Measurements from ENCODE around the gene ENDOV. TPM values are rescaled to one million over a fixed set of nuclear protein-coding genes. Genes with fewer than 3 reads are reported as not detected.

Gene ENDOV
- polyA plus RNA-seq, 1 experiment = 29.8 TPM

DNA sequence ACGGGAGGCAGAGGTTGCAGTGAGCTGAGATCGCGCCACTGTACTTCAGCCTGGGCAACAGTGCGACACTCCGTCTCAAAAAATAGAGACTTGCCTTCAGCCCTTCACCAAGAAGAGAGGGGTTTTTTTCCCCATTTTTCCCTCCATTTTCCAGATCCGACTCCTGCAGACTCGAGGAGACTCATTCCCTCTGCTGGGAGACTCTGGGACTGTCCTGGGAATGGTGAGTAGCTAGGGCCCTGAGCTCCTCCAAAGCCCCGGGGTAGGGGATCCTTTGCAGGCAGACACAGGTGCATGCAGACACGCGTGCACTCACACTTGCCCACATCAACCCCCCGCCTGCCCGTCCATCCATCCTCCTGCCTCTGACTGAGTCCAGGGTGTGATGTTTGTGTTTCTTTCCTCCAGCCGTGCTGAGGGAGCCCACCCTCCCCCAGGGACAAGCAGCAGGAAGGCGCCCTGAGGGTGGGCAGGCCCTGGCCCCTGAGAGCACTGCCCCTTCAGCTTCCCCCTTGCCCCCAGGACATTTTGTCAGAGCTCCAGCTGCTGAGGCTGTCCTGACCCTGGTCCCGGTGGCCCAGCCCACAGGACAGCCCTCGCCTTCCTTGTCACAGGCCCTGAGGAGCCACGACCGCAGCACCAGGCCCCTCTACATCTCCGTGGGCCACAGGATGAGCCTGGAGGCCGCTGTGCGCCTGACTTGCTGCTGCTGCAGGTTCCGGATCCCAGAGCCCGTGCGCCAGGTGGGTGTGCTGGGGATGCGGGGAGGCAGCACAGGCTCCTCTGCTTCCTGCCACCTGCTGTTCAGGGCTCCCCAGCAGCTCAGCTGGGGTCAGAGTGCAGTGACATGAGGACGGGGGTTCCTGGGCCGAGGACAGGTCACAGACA, 10.2 kb downstream of the ENDOV start:
- CTCF ChIA-PET = interaction anchor here (0.7 to 6.7 kb wide), 3 partner anchors 151 to 556 kb away, joined by 3 to 79 read pairs (median 7); no protein-coding TSS in a partner anchor

DNA sequence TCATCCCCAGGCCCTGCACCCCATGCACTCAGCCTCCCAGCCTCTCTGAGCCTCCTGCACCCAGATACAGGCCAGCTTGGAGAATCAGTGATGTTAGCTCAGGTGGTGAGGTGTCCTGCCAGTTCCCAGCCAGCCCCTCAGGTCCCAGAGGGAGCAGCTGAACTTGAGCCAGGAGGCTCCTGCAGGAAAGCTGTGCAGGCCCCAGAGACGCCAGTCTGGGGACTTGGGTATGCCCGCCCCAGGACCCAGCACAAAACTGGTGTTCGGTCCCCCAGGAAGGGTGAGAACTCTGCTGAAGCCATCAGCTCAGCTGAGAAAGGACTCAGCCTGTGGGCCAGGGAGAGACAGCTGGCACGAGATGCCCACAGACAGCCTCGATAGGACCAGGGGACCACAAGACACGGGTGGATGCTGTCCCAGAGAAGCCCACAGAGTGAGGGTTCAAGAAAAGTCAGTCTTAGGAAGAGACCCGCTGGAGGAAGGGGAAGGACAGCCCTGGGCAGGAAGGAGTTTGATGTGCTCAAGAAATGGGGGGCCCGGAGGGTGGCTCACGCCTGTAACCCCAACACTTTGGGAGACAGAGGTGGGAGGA, 11.0 kb downstream of the ENDOV start:
- ChIA-PET CTCF (interaction anchor here (1.6 to 6.7 kb wide), 3 partner anchors 48 to 555 kb away, joined by 4 to 79 read pairs (median 7); no protein-coding TSS in a partner anchor), POLR2A (interaction anchor here (0.7 kb wide), 1 partner anchor 135 kb away, joined by 3 read pairs; no protein-coding TSS in a partner anchor)
- no peaks in the 10 kb centered on the region for H3K27me3 ChIP-seq (ENCODE audit: control insufficient read depth, insufficient read depth, low read length)
- no peak for DNase-seq (ENCODE audit: low read depth)
- TF ChIP-seq, protein P1, sequence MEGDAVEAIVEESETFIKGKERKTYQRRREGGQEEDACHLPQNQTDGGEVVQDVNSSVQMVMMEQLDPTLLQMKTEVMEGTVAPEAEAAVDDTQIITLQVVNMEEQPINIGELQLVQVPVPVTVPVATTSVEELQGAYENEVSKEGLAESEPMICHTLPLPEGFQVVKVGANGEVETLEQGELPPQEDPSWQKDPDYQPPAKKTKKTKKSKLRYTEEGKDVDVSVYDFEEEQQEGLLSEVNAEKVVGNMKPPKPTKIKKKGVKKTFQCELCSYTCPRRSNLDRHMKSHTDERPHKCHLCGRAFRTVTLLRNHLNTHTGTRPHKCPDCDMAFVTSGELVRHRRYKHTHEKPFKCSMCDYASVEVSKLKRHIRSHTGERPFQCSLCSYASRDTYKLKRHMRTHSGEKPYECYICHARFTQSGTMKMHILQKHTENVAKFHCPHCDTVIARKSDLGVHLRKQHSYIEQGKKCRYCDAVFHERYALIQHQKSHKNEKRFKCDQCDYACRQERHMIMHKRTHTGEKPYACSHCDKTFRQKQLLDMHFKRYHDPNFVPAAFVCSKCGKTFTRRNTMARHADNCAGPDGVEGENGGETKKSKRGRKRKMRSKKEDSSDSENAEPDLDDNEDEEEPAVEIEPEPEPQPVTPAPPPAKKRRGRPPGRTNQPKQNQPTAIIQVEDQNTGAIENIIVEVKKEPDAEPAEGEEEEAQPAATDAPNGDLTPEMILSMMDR (IDR thresholded peaks at IDR 0.05; ENCODE audit: insufficient read depth, low read depth, low read length) = no peak
- H3K4me3 ChIP-seq (ENCODE audit: low read depth, low read length) = no peak overlapping the region
- peaks cover 2% of the 10 kb centered on the region; the same call in 1 of the 2 replicates for H3K36me3 ChIP-seq (ENCODE audit: control insufficient read depth, insufficient read depth, low read length)

More for the DNA sequence above, 10.2 kb downstream of the ENDOV start:
- Histone ChIP-seq H3K36me3 (ENCODE audit: control insufficient read depth, insufficient read depth, low read length) (peaks cover 2% of the 10 kb centered on the region; the same call in 1 of the 2 replicates), H3K27me3 (ENCODE audit: control insufficient read depth, insufficient read depth, low read length) (no peaks in the 10 kb centered on the region), H3K4me3 (ENCODE audit: low read depth, low read length) (no peak overlapping the region)
- POLR2A ChIA-PET = no interaction called here
- TF ChIP-seq, protein P1 (IDR thresholded peaks at IDR 0.05; ENCODE audit: insufficient read depth, low read depth, low read length) = no peak
- DNase-seq (ENCODE audit: low read depth) = no peak

DNA sequence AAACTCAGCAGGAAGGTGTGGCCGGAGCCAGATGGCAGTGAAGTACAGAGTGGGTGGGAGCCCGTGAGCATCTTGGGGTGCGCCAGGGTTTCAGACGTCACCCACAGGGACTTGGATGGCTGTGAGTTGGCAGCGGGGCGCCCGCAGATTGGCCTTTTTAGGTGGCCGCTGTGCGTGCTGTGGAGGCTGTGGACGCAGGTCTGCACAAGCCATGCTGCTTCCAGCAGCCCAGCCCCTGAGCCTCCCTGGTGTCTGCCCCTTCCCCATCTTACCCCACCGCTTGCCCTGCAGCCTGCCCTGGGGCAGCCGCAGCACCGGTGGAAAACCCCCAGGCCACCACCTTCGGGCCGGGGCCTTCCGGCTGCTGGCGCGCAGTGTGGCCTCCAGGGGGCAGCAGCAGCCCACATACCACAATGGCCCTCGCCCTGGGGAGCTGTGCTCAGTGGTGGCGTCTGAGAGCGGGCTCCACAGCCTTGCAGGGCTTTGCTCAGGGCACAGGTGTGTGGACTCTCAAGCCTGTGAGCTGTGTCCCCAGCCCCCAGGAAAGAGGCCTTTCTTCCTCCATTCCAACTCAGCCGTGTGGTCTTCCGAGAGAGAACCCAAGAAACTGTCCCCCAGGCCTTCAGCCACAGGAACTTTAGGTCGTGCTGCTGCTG, 11.8 kb downstream of the ENDOV start:
- Histone ChIP-seq H3K36me3 (ENCODE audit: control insufficient read depth, insufficient read depth, low read length) (peaks cover 2% of the 10 kb centered on the region; the same call in 1 of the 2 replicates), H3K4me3 (ENCODE audit: low read depth, low read length) (no peak overlapping the region), H3K27me3 (ENCODE audit: control insufficient read depth, insufficient read depth, low read length) (no peaks in the 10 kb centered on the region)
- TF ChIP-seq, protein P1 (IDR thresholded peaks at IDR 0.05; ENCODE audit: insufficient read depth, low read depth, low read length) = peak; percentile 96
- DNase-seq (ENCODE audit: low read depth) = no peak
- ChIA-PET POLR2A (no interaction called here), CTCF (interaction anchor here (0.6 to 6.7 kb wide), 36 partner anchors 9 to 675 kb away, joined by 3 to 79 read pairs (median 4); partner anchors contain the start of genes CHMP6 and ENDOV)

DNA sequence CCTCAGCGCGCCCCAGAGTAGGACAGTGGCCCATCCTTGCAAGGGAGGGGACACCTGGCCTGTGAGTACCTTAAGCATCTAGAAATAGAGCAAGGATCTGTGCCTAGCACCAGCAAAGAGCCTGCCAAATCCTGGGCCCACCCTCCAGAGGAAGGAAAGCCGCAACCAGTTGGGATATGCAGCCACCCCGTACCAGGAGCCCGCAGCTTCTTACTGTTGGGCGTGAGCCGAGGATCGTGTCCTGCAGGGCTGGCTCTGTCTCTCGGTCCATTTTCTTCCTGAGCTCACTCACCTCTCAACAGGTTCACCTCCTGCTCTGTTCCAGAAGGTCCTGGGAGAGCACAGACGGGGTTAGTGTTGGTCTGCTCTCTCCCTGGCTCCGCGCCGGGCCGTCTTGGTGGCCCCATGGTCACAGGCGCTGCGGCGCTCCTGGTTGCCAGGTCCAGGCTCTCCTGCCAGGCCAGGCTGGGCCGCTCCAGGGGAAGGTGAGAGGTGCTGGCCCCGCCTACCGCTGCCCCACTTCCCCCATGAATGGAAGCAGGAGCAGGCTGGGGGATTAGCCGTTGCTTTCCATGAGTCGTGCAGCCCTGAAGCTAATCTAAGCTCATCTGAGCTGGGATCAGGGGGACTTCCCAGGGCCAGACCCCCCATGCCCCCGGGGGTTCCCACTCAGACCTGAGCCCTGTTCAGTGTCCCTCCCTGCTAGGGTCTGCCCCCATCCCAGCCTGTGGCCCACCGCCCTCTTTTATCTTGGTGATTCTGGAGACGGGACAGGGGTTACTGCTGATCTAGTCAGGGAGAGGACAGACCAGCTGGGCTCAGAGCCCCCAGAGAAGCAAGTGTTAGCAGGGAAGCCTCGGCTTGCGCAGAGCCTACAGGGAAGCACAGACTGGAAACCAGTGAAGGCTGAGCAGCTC, 12.7 kb downstream of the ENDOV start:
- CTCF ChIA-PET = interaction anchor here (0.6 to 6.7 kb wide), 36 partner anchors 9 to 674 kb away, joined by 3 to 79 read pairs (median 4); partner anchors contain the start of genes CHMP6 and ENDOV
- POLR2A ChIA-PET = no interaction called here
- no peaks in the 10 kb centered on the region for H3K27me3 ChIP-seq (ENCODE audit: control insufficient read depth, insufficient read depth, low read length)
- TF ChIP-seq, protein P1 (IDR thresholded peaks at IDR 0.05; ENCODE audit: insufficient read depth, low read depth, low read length) = no peak
- no peak for DNase-seq (ENCODE audit: low read depth)
- no peak overlapping the region for H3K4me3 ChIP-seq (ENCODE audit: low read depth, low read length)
- H3K36me3 ChIP-seq (ENCODE audit: control insufficient read depth, insufficient read depth, low read length) = peaks cover 2% of the 10 kb centered on the region; the same call in 1 of the 2 replicates

Measured in BJ (cell line).